ENCODE measurements around the gene ARHGEF7.

- TF ChIP-seq EZH2 (IDR thresholded peaks at IDR 0.05; ENCODE audit: borderline replicate concordance, low read length), result no peak
- no peak for TF ChIP-seq CTCF (IDR thresholded peaks at IDR 0.05; ENCODE audit: low read length)
Observed at GRCh38 chr13:111278258-111278657, 163.1 kb downstream of the ARHGEF7 start.
